GM19372 (cell line): ENCODE results near the gene RPS6KC1.
"Not testable (repeated sequence)": the region's sequence is repeated elsewhere in the genome, so short reads cannot be mapped to it uniquely, and the experiment has no call there.

Source experiments
- ATAC-seq: cut with Tn5 transposase; IDR thresholded peaks from one replicate; pipeline ENCODE4 v1.9.1; 2021; ENCODE audit warnings: mild to moderate bottlenecking, low read depth, moderate library complexity; ENCODE audit not compliant: unreplicated experiment

The RPS6KC1 gene

DNA sequence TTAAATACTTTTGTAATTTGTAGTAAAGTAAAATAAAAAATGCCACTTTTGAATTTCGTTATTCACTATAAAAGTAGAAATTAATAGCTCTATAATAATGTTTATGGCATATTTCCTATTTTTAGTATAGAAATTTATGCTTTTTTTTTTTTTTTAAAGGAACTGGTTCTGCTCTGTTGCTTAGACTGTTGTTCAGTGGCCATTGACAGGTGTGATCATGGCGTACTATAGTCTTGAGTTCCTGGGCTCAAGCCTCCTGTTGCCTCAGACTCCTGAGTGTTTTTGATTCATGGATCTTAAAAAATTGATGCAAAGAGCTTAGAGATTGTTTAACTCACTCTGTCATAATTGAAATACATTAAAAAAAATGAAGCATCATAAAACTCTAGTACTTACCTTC, 53.6 kb downstream of the RPS6KC1 start:
- ATAC-seq = no peak

GRCh38 chr1:213106298-213106697, 55.3 kb downstream of the RPS6KC1 start:
- ATAC-seq = no peak

GRCh38 chr1:213107613-213108012, 56.6 kb downstream of the RPS6KC1 start:
- no peak for ATAC-seq

DNA sequence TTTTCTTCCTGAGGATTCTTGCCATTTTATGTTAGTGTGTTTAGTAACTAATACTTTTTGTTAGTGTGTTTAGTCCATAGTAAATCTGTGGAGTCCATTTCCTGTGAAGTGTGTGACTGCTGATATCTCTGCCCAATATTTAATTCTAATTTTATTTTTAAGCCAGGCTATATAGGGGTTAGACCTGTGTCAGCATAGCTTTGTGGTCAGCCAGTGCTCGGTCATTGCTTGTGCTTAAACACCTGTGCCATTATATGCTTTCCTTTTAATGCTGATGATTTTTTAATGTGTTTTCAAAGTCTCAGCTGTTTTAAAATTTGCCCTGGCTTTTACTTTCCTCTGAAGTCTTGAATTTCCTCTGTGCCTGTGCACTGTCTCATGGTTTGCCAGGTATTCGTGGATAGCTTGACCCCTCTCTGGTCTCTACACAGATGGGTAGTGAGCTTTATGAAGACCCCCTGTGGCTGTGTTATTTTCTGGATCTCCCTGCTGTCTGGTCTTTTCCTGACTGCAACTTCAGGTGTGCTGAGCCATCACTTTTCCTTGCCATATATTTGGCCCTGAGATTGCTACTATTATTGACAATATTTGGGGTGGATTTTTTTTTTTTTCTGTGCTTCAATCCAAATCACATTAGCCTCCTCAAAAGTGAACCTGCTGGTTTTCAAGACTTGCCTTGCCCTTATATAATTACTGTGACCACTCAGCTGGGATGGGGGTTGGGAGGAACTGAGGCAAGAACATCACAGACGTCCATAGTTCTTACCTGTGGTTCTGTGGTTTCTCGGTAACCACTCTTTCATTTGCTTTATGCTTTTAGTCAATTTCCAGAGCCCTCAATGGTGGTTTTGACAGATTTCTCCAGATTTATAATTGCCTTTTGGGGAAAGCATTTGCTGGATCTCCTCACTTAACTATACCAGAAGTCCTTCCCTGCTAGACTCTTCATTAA, 59.6 kb downstream of the RPS6KC1 start:
- ATAC-seq = peak; percentile 75

DNA sequence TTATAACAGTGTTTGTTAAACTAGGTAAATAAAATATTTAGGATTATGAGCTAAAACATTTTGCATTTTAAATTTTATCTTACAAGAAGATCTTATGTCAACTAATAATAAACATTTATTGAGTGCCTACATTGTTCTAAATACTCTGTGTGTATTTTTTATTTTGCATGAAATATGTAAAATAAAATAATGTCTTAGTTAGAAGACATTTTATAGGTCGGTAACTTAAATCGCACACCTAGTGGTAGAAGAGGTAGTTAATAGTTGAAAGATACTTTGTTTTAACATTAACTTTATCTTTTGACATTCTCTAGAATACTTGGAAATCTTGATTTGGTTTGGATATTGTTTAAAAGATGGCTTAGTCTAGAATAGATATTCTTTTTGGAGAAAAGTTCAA, 60.5 kb downstream of the RPS6KC1 start:
- no peak for ATAC-seq

DNA sequence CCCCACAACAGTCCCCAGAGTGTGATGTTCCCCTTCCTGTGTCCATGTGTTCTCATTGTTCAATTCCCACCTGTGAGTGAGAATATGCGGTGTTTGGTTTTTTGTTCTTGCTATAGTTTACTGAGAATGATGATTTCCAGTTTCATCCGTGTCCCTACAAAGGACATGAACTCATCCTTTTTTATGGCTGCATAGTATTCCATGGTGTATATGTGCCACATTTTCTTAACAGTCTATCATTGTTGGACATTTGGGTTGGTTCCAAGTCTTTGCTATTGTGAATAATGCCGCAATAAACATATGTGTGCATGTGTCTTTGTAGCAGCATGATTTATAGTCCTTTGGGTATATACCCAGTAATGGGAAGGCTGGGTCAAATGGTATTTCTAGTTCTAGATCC, 61.7 kb downstream of the RPS6KC1 start:
- not testable (repeated sequence) for ATAC-seq

DNA sequence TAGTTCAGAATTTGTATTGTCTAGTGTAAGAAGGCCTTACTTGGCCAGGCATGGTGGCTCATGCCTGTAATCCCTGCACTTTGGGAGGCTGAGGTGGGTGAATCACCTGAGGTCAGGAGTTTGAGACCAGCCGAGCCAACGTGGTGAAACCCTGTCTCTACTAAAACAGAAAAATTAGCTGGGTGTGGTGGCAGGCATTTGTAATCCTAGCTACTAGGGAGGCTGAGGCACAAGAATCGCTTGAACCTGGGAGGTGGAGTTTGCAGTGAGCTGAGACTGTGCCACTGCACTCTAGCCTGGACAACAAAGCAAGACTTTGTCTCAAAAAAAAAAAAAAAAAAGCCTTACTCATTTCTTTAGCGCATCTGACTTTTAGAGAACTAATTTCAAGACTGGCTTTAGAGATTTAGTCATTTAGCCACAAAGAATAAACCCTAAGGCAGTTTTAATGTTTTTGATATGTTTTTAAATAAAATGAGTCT, 66.7 kb downstream of the RPS6KC1 start:
- ATAC-seq = not testable (repeated sequence)

- ATAC-seq = no peak
These were observed 68.8 kb downstream of the RPS6KC1 start for GRCh38 chr1:213119794-213120193.

DNA sequence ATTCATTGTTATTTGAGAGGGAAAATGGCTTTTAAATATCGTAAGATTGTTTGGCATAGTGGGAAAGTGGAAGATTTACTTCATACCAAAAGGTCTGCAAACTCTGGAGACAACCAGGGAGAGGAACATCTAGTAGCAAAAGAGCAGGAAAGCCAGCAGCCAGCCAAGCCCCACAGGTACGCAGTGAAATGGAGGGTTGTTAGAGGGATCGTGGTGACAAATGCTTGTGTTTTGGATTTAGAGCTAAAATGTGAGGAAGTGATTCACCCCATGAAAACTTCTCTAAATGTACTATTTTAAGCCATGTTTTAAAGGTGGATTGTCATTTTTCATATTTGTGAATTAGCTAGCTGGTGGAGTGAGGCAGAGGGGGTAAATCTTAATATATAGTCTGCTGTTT, 69.3 kb downstream of the RPS6KC1 start:
- no peak for ATAC-seq

- no peak for ATAC-seq
These were observed 69.9 kb downstream of the RPS6KC1 start for GRCh38 chr1:213120961-213121360.

- no peak for ATAC-seq
These were observed 71.5 kb downstream of the RPS6KC1 start for GRCh38 chr1:213122514-213122929.

DNA sequence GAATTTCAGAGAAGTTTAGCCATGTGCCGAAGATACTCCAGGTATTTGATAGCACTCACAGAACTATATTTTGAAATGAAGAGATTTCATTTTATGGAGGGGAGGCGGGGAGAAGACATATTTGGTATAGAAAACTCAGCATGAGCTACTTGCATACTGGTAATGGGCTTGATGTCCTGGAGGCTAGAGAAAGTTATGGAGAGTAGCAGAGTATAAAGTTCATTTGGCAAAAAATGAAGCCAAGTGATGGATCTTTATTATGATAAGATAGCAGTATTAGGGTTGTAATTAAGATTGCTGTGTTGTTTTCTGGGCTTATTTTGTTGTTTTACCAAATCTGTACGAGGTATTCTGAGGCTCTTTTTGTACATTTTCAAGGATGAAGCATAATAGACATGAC, 72.0 kb downstream of the RPS6KC1 start:
- ATAC-seq = no peak

DNA sequence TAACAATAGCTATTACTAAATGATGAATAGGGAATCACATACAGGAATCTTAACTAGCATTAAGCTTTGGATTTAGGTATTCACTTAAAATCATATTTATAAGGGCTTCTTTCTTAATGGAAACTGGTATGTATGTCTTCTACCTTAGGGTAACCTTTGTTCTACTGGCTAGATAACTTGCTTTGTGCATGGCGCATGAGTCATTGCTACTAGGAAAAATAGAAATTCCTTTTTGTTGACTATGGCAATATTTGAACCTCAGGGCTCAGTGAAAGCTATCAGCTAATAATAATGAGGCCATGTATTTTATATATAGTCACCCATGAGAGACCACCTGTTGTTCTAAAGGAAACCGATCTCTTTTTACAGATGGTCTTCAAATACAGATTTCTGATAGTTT, 72.5 kb downstream of the RPS6KC1 start:
- ATAC-seq = no peak

DNA sequence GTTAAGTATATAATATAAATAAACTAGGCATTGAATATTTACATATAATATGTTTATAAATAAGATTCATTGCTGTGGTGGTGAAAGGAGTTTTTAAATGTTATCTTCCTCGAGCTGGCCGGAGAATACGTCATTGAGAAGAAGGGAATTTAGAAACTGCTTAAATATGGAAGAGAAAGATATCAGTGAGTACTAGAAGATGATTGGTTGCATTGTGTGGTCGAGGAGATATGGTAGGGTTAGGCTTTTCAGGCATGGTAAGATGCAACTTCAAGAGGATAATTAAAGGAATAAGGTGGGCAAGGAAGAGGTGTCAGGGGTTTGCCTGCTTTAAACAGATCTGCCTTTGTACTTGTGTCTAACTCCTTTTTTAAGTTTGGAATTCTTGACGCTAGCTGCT, 73.5 kb downstream of the RPS6KC1 start:
- ATAC-seq = no peak

- no peak for ATAC-seq
These were observed 74.6 kb downstream of the RPS6KC1 start for GRCh38 chr1:213125643-213126042.

DNA sequence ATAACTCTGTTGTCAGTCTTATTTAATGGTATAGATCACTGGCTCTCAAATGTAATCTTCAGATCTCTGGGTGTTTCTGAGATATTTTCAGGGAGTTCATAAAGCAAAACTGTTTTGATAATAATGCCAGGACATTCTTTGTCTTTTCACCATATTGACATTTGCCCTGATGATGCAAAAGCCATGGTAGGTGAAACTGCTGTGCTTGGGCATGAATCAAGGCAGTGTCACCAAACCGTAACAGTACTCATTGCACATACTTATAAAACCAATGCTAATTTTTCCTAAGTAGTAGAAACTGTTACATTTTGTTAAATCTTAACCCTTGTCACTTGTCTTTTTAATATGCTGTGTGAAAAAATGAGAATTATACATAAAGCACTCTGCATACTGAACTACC, 76.0 kb downstream of the RPS6KC1 start:
- no peak for ATAC-seq

DNA sequence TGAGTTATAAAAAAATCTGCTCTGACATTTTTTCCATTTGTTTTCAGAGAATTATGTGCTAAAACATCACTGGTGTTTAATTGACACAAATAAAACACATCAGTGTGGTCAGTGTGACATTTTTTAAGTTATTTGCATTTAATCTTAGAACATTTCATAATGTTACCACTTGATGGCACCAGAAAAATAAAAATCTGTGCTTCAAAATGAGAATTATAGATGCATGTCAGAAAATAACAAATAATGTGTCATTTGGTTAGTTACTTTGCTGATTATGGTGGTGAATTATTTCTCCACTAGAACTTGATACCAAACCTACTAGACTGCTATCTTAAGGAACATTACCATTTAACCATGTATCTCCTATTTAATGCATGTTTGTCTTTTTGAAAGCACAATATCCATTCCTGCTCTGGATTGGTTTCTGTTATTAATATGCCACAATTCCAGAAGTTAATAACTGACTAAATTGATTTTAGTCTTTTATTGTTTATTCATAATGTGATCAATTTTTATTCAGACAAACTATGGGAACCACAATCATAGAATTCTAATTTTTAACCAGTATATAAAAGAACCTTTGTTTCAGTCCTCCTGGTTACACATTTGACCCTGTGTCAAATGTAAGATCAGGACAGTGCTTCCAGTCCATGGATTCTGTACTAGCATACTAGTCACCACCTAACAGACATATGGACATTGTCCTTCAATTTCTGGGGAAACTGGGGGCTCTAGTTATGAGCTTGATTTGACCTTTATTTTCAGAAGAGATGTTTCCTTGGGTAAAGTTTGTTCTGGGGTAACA, 81.0 kb downstream of the RPS6KC1 start:
- ATAC-seq = no peak

DNA sequence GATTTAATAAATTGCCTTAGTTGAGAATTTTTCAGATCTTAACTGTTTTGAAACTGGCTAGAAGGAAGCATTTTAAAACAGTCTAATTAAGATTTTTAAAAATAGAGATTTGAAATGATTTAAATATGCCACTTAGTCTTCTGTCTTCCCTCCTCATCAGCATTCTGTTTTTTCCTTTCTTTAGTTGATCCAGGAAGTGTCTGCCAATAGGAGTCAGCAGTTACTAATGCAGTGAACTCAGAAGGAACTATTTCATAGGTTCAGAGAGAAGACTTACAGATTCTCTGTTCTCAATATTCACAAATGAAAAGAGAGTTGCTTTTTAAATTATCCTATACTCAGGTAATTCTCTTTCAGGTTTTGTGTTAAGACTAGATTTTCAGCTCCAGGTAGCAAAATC, 84.5 kb downstream of the RPS6KC1 start:
- no peak for ATAC-seq

DNA sequence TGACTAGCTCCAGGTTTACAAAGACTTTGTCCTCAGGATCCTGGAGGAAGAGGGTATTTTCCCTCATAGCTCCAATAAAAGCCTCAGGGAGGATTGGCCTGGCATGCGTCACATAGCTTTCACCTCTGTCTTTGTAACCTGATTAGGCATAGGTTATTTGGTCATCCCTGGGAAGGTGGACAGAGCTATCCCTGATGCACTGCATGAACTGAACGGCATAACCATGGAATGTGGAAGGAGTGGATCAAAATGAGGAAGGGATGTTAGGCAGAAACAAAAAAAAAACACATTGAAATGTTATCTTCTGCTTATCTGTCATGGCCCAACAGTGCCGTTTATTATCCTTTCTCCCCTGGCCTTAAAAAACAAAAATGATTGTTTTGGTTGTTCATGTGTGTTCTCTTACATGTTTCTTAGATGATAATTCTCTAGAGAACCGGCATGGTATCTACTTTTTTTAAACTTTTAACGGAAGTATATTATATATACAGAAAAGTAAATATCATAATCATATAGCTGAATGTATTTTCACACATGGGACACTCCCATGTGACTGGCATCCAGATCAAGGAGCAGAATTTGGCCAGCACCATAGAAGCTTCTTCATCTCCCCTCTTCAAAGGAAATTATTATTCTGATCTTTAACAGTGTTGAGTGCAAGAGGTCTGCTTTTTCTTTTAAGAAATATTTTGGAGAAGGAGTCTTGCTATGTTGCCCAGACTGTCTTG, 85.3 kb downstream of the RPS6KC1 start:
- no peak for ATAC-seq

- ATAC-seq = no peak
These were observed 87.3 kb downstream of the RPS6KC1 start for GRCh38 chr1:213138391-213138790.

GRCh38 chr1:213138892-213139291, 87.9 kb downstream of the RPS6KC1 start:
- no peak for ATAC-seq
